ENCODE measurements around the gene LGALS3BP. TPM values are rescaled to one million over a fixed set of nuclear protein-coding genes. Genes with fewer than 3 reads are reported as not detected.
A peak's percentile ranks its signal among the peaks of the same experiment; 100 is the strongest.

Gene LGALS3BP
- total RNA-seq, 4 donors from 2014 or later: 172 to 414 (median 262) TPM

GRCh38 chr17:78973196-78973595 lies 6.5 kb downstream of the LGALS3BP start:
- TF ChIP-seq CTCF (IDR thresholded peaks at IDR 0.05) (no peak), POLR2A (IDR thresholded peaks at IDR 0.05) (no peak)
- peak overlapping the region in 2 of 4 donors; percentile 5 to 21 for H3K27ac ChIP-seq
- WGBS, 2 donors: 87% methylated on average over 3 of the region's 11 CpGs; no CpG with 5 or more reads in 1 of the 2 donors
- DNase-seq: no peak
- no peaks in the 10 kb centered on the region for H3K9me3 ChIP-seq
- no peak overlapping the region for H3K4me3 ChIP-seq
- H3K4me1 ChIP-seq: peaks cover 41 to 78% (median 51%) of the 10 kb centered on the region in 3 donors
- no peaks in the 10 kb centered on the region for H3K27me3 ChIP-seq
- intact Hi-C loops (cut with DNase I): loop anchor here (5.0 kb wide), 1 partner anchor 106 kb away; no protein-coding TSS in a partner anchor
- H3K36me3 ChIP-seq: peaks cover 0 to 34% (median 0%) of the 10 kb centered on the region in 3 donors

DNA sequence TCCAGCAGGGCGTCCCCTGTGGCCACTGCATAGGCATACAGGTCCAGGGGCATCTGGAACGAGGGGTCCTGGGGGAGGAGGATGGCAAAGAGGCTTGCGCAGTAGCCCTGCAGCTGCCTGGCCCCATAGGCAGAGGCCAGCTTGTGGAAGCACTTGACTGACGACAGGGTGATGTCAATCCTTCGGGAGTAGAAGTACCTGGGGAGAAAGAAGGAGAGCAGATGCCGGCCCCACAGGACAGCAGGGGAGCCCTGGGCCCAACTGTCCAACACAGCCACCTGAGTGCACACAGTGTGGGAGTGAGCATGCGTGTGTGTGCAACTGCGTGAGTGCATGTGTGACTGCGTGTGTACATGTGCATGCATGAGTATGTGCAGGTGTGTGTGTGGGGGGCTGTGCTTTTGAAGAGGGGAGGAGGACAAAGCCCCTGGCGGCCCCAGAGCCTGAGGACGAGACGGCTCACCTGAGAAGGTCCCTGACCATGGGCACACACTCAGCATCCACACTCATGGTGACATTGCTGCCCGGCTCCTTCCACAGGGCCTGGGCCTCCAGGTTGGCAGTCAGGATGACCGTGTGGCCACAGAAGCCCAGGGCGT lies 7.1 kb downstream of the LGALS3BP start:
- DNase-seq: no peak
- no peaks in the 10 kb centered on the region for H3K27me3 ChIP-seq
- H3K4me3 ChIP-seq: no peak overlapping the region
- TF ChIP-seq CTCF (IDR thresholded peaks at IDR 0.05) (no peak), POLR2A (IDR thresholded peaks at IDR 0.05) (no peak)
- H3K9me3 ChIP-seq: no peaks in the 10 kb centered on the region
- H3K27ac ChIP-seq: no peak overlapping the region
- intact Hi-C loops (cut with DNase I): loop anchor here (5.0 kb wide), 1 partner anchor 105 kb away; no protein-coding TSS in a partner anchor
- H3K4me1 ChIP-seq: peaks cover 38 to 72% (median 45%) of the 10 kb centered on the region in 3 donors
- peaks cover 0 to 40% (median 0%) of the 10 kb centered on the region in 3 donors for H3K36me3 ChIP-seq
- WGBS, 2 donors: 83 to 91% methylated on average over 6 to 11 of the region's 15 CpGs

- WGBS, 2 donors: 79 to 84% methylated on average over 5 to 9 of the region's 22 CpGs
- H3K9me3 ChIP-seq: no peaks in the 10 kb centered on the region
- no peak for DNase-seq
- H3K27ac ChIP-seq: peak overlapping the region in 2 of 4 donors; percentile 36 to 59
- peaks cover 31 to 66% (median 38%) of the 10 kb centered on the region in 3 donors for H3K4me1 ChIP-seq
- H3K36me3 ChIP-seq: peaks cover 0 to 47% (median 0%) of the 10 kb centered on the region in 3 donors
- H3K4me3 ChIP-seq: peak overlapping the region in 1 of 4 donors; percentile 35
- no peak for TF ChIP-seq CTCF (IDR thresholded peaks at IDR 0.05)
- no peak for TF ChIP-seq POLR2A (IDR thresholded peaks at IDR 0.05)
- intact Hi-C loops (cut with DNase I): loop anchor here (5.0 kb wide), 1 partner anchor 105 kb away; no protein-coding TSS in a partner anchor
- no peaks in the 10 kb centered on the region for H3K27me3 ChIP-seq
Measured at GRCh38 chr17:78971756-78972506, 7.8 kb downstream of the LGALS3BP start.

GRCh38 chr17:78970834-78971755 lies 8.6 kb downstream of the LGALS3BP start:
- Histone ChIP-seq H3K27me3 (no peaks in the 10 kb centered on the region), H3K4me3 (peak overlapping the region in 1 of 4 donors; percentile 35), H3K36me3 (peaks cover 0 to 49% (median 0%) of the 10 kb centered on the region in 3 donors), H3K27ac (peak overlapping the region in 2 of 4 donors; percentile 36 to 59), H3K4me1 (peaks cover 24 to 57% (median 30%) of the 10 kb centered on the region in 3 donors), H3K9me3 (no peaks in the 10 kb centered on the region)
- no peak for TF ChIP-seq POLR2A (IDR thresholded peaks at IDR 0.05)
- TF ChIP-seq CTCF (IDR thresholded peaks at IDR 0.05): peak; percentile 77 to 89 (median 87)
- 19 to 32% methylated on average over 14 to 28 of the region's 33 CpGs for WGBS, 2 donors
- intact Hi-C loops (cut with DNase I): loop anchor here (5.0 kb wide), 1 partner anchor 104 kb away; no protein-coding TSS in a partner anchor
- peak; percentile 20 for DNase-seq

Data from esophagus squamous epithelium (tissue), 5 donors.